Raji (cell line): ENCODE measurements around the gene BBX.

Experiments used
- POLR2A ChIP-seq: IDR thresholded peaks from 2 replicates; pipeline ENCODE4 v1.6.1; 2011; ENCODE audit warnings: low read depth, low read length, control low read depth; ENCODE audit not compliant: insufficient read depth

The BBX gene

DNA sequence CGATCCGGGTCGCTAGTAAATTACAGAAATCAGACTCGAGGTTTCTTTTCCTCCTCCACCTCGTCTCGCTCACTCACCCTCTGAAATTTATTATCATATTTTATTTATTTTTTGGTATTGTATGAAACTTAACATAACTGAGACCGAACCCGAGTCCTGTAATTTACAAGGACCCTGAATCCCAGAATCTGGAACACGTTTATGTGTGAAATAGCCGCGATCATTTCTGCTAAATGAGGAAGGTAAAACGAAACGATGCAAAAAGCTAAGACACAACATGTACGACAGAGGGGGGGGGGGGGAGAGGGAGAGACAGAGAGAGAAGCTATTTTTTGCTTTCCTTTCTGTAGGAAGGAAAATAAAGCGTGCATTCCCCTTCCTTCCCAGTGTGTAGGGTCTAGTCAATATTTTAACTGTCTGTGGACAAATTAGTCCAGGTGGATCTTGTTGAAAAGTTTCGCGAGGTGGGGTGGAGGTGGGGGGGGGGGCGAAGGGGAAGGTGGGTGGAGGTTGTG, 1.6 kb downstream of the BBX start:
- no peak; the same call in 1 of the 2 replicates for TF ChIP-seq POLR2A

DNA sequence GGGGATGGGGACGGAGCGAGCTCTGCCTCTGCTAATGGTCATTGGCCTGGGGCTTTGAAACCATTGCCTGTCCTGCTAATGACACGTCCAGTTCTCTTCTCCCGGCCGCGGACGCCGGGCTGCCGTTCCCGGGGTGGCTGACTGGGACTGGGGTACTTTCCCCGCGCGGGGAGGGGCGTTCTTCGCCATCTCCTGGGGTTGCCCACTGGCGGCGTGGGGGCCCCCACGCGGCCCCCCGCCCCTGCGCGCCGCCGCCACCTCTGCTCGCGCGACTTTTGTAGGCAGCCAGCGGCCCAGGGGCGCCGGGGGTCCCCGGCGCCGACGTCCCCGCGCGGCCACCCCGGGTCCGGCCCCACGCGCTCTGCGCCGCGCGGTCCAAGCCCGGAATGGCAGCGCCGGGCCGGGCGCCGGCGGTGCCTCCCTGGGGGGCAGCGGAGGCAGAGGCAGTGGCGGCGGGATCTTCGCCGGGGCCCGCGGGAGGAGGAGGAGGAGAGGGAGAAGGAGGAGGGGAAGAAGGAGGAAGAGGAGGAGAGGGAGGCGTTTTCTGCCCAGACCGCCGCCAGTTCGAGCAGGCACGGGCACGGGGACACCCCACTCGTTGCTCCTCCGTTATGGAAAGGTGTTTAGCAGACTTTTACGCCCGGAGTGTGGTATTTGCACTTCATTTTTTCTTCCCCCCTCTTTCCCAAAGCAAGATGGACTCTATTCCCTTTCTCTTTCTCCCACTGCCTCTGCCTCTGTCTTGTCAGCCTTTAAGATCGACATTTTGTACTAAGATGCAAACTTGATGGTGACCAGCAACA, 2.3 kb downstream of the BBX start:
- peak; percentile 29; the same call in 1 of the 2 replicates for TF ChIP-seq POLR2A

DNA sequence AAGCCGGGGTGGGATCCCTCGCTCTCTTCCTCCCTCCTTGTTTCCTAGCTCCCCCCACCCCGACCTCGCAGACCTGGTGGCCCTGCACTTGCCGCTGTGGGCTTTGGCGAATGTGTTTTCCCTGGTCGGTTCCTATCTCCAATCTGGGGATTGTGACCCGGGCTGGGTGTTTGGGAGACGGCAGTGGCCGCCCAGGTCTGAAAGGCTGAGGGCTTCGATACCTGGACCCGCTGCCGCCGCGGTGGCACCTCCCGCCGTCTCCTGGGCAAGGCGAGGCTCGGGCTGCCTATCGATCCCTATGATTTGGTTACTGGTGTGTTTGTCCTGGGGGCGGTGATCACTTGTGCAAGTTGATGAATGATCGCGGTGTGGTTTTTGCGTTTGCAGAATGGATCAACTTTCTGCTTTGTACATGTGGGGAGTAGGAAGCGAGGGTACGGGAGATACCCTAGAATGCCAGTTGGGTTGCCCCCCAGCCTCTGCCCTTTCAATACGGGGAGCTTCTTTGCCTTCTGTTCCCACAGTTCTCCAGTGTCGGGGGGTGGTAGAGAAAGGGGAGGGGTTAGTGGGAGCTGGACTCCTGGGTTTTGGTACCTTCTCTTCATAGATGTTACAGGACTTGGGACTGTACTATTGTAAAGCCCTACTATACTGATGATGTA, 3.0 kb downstream of the BBX start:
- no peak for TF ChIP-seq POLR2A

DNA sequence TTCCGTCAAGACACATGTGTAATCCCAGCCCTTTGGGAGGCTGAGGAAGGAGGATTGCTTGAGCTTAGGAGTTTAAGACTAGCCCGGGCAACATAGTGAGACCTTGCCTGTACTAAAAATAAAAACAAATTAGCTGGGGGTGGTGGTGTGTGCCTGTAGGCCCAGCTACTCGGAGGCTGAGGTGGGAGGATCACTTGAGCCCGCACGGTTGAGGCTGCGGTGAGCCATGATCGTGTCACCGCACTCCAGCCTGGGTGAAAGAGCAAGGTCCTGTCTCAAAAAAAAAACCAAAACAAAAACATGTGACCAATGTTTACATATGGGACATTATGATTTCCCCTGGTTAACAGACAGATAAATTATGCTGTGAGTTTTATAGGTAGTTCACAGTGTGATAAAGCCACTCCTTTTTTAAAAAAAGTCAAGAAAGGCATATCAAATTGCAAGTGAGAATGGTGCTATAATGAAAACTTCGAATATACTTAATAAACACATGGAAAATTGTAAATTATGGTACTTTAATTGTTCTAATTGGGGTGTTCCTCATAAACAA, 9.2 kb downstream of the BBX start:
- TF ChIP-seq POLR2A: no peak

DNA sequence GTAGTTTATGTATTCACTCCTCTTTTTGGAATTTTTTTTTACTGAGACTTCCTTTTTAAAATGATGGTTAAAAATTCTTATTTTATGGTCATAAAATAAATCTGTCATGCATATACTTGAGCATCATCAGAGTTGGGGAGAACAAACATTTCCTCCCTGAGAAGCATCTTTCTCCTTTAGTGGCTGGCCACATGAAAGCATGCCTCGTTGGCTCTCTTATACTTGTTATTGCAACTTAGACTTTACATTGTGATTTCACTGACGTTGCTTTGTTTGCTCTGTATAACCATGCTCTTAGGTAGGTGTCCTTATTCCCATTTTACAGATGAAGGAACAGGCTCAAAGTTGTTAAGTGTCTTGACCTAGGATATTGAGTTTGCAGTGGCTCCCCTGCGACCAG, 18.1 kb downstream of the BBX start:
- TF ChIP-seq POLR2A: no peak

DNA sequence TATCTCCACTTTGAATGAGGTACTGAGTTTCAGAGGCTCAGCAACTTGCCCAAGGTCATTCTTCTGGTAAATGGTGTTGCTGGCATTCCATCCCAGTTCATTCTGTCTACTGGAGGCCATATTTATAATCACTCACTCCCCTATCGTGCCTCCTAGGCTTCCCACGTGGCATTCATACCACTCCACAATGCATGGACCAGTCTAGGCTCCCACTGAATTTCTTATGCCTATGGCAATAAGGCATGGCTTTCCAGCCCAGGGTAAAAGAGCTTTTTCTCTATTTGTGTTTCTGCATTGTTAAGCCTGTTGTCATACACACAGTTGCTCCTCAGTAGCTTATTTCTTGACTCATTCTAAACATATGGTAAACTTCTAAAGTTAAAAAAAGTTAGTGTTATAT, 19.9 kb downstream of the BBX start:
- no peak for TF ChIP-seq POLR2A

DNA sequence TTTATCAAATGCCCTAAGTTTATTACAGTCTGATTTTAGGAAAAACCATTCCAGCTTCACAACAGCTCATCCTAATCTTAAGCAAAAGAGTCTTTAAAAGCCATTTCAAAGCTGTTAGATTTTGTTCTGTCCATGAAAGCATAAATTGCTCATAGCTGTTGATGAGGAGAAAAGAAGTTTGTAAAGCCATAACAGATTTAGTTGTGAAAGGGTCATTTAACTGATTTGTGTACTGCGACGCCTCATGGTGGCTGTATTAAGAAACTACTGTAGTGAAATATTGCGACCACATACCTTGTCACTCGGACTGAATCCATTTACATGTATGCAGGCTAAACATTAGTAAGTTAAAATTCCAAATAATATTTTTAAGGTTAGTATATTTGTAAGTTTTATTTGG, 20.9 kb downstream of the BBX start:
- no peak for TF ChIP-seq POLR2A

DNA sequence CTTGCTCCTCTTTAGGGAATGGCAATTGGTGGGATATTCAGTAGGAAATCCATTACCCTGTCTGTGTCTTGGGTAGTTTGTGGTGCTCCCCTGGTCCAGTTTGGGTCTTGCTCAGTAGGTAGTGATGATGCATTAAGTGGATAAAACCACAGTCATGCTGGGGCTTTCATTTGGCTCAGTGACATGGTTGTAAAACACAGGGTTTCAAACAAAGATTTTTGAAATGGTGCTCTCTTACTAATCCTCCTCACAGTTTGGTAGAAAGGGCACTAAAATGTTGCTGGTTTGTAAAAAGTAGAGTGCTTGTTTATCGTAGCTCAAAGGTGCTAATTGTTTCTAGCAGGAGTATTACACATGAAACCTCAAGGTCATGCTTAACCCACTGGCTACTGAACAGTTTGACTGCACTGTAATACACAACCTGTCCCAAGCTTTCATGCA, 22.9 kb downstream of the BBX start:
- no peak for TF ChIP-seq POLR2A

DNA sequence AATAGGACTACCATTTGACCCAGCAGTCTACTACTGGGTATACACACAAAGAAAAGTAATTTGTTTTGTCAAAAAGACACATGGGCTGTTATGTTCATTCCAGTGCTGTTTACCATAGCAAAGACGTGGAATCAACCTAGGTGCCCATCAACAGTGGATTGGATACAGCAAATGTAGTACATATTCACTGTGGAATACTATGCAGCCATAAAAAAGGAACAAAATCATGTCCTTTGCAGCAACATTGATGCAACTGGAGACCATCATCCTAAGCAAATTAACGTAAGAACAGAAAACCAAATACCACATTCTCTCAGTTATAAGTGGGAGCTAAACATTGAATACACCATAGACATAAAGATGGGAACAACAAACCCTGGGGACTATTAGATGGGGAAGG, 25.8 kb downstream of the BBX start:
- TF ChIP-seq POLR2A: no peak

DNA sequence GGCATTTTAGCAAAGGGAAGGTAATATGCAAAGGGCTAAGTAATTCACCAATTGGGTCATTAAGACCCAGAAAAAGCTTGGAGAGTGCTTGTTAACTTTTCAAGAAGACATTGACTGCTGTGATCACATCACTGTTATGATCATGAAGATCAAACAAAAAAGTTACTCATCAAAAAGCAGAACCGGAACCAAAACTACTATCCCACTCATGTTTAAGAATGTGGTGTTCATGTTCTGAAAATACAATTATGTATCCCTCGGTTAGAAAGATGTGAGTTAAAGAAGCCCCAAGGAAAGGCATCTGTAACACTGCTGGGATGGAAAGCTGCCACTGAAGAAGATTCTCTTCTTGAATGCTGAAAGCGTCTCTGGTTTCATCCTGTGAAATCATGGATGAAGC, 32.6 kb downstream of the BBX start:
- TF ChIP-seq POLR2A: no peak

DNA sequence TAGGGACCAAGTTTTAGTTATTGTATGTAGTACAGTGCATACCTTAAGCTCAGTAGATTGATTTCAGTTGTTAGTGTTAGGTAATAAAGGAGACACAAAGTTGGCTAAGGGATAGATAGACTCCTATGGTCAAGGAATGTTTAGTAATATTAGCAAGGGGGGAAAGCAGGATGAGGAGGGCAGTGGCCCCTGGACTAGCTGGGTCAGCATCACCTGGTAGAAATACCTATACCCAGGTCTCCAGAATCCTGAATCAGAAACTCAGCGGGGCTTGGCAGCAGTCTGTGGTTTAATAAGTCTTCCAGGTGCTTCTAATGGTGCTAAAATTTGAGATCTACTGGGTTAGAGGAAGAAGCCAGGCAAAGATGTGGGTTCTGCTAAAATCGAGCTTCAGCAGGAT, 35.0 kb downstream of the BBX start:
- TF ChIP-seq POLR2A: no peak

DNA sequence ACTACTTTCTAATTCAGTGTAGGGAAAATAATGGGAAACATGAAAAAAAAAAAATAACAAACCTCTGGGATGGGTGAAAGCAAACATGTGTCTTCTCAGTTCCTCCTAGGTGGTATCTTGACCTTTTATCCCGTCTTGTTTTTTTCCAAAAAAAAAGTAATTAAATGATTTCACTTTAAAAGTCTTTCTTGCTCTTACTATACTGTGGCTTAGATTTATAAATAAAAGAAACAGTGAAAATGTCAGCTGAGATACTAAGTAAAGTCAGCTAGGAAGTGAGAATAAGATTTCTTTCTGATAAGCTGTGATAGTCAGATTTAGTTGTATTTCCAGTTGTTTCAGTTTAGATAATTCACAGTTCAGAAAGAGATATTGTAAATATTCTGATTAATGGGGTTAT, 37.4 kb downstream of the BBX start:
- no peak for TF ChIP-seq POLR2A

DNA sequence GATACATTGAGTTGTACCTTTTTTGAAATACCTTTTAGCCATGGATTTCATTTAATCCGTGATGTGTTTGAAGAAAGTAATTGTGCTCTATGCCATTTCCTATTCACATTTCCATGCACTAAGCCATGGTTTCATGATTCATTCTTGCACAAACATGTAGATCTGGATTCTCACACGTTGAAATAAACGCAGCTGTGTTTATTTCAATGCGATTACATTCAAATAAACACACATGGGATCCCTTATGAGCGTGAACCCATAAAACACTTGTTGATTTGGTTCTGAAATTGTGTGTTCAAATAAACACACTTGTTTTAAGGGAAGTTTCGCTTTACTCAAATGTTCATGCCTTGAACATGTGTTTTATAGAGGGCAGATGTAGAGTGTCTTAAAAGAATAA, 39.2 kb downstream of the BBX start:
- TF ChIP-seq POLR2A: no peak

DNA sequence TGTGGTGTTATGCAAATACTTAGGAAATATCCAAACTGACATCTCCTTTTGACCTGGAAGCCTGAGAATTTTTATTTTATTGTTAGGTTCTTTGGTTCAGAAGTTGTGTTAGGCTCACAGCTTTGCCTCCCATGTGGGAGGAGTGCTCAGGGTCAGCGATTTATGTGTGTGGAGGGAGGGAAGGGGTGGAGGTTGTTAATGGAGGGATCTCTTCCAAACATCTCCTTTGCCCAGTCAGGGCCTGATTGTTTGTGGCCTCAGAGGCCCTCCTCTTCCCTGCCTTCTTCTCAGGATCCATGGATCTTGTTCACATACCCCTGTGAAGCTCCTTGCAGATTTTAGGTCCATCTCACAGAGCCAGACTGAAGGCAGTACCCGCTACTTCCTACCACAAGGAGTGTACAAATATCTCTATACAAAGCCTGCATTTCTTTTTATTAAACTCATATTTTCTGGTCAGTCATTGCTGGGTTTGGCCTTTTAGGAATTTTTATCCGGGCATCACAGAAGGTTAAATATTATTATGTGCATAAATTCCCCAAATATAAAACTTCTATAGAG, 40.3 kb downstream of the BBX start:
- TF ChIP-seq POLR2A: no peak

DNA sequence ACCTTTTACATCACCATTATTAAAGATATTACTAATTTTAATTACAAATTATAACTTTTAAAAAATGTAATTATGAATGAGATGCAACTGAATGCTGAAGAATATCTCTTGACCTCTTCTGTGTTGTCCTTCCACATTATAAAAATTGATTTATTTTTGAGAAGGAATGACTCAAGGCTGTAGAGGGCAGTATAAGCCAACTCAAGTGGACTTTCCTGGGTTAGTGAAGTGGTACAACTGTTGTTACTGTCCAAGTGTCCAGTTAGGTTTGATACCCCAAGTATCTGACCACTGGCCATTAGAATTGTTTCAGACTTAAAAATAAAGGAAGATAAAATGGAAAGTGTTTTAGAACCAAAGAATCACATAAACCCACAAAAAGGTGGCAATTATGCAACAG, 51.9 kb downstream of the BBX start:
- no peak for TF ChIP-seq POLR2A

DNA sequence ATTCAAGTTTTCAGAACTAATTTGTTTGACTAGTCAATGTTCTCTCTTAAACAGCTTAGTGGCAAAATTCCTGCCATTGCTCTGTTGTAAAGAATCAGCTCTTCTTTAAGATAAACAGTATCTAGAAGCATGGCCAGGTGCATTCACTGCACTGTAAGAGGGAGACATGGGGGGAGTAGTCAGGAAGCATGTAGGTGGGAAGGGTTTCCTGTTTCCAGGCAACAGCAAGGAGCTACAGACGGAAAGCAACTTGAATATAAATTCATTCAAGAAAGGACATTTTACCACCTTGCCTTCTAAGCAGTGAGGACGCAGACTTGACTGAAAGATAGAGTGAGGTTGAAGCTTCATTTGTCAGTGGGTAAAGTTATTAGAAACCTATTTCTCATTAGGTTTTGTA, 55.3 kb downstream of the BBX start:
- TF ChIP-seq POLR2A: no peak

DNA sequence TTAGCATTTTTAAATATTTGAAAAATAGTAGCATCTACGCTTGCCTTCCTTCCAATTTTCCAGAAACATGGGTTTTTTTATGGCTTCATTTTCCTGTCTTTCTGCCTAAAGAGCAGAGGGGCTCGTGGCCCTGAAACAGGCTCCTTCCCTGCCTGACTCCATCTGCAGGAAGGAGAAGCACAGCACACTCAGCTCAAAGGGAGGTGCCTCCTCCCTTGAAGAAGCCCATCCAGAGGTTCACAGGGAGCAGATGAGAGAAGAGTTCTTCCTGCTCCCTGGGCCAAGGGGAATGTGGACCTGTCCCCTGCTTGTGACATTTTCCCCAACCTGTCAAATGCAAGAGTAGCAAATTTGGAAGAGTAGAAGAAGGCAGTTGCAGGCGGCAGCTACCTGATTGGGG, 55.8 kb downstream of the BBX start:
- TF ChIP-seq POLR2A: no peak

DNA sequence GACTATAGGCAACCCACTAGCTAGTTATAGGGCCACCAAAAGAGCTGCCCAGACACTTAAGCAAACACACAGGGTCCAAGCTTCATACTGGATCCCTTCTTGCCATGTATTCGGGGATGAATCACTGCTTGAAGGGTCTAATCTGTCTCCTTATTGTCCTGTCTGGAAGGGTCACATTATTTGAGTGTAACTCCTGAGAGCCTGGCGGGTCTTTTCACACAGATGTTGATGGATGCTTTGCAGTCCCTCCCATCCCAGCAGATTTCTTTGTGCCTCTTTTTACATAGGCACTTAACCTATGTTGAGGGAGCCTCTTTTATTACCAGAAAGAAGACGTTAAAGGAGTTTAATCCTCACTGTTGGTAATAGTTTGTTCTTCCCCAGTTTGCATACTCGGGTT, 56.6 kb downstream of the BBX start:
- TF ChIP-seq POLR2A: no peak
